NCI-H2227 (cell line): ENCODE data around the gene MCUR1.
"Not testable (repeated sequence)": the region's sequence is repeated elsewhere in the genome, so short reads cannot be mapped to it uniquely, and the experiment has no call there.

ENCODE experiments used
- DNase-seq: peaks from one replicate; lab custom pipeline; 2025; ENCODE audit not compliant: unreplicated experiment; lab: John Stamatoyannopoulos, UW

MCUR1 gene

GRCh38 chr6:13780162-13780561 is 34.2 kb downstream of the MCUR1 start:
- not testable (repeated sequence) for DNase-seq

GRCh38 chr6:13778028-13778427 is 36.3 kb downstream of the MCUR1 start:
- no peak for DNase-seq

GRCh38 chr6:13776602-13777001 is 37.8 kb downstream of the MCUR1 start:
- DNase-seq = no peak

GRCh38 chr6:13775466-13775865 is 38.9 kb downstream of the MCUR1 start:
- not testable (repeated sequence) for DNase-seq

GRCh38 chr6:13772358-13773030 is 41.9 kb downstream of the MCUR1 start:
- not testable (repeated sequence) for DNase-seq

- DNase-seq = no peak
These were observed 44.7 kb downstream of the MCUR1 start for GRCh38 chr6:13769655-13770053.

GRCh38 chr6:13769034-13769654 is 45.2 kb downstream of the MCUR1 start:
- no peak for DNase-seq

- no peak for DNase-seq
These were observed 47.1 kb downstream of the MCUR1 start for GRCh38 chr6:13767121-13767808.

GRCh38 chr6:13766201-13766634 is 48.1 kb downstream of the MCUR1 start:
- no peak for DNase-seq

GRCh38 chr6:13765570-13765969 is 48.8 kb downstream of the MCUR1 start:
- no peak for DNase-seq

GRCh38 chr6:13764996-13765395 is 49.4 kb downstream of the MCUR1 start:
- no peak for DNase-seq

GRCh38 chr6:13763740-13764381 is 50.5 kb downstream of the MCUR1 start:
- DNase-seq = no peak

GRCh38 chr6:13762611-13763441 is 51.5 kb downstream of the MCUR1 start:
- no peak for DNase-seq

- no peak for DNase-seq
These were observed 52.9 kb downstream of the MCUR1 start for GRCh38 chr6:13761361-13762036.

- DNase-seq = no peak
These were observed 53.8 kb downstream of the MCUR1 start for GRCh38 chr6:13760307-13761304.

GRCh38 chr6:13759025-13759424 is 55.3 kb downstream of the MCUR1 start:
- no peak for DNase-seq

- DNase-seq = no peak
These were observed 59.7 kb downstream of the MCUR1 start for GRCh38 chr6:13754644-13755043.

- DNase-seq = no peak
These were observed 70.6 kb downstream of the MCUR1 start for GRCh38 chr6:13743736-13744127.
